Lower leg skin (tissue), 4 donors: ENCODE data around the gene C6orf118. TPM values are rescaled to one million over a fixed set of nuclear protein-coding genes. Genes with fewer than 3 reads are reported as not detected.

ENCODE experiments used
- DNase-seq, 2 donors: peaks; one replicate each; pipeline ENCODE4 v3.0.0-alpha.2; 2019; ENCODE audit warnings: low spot score in 2 of 2
- H3K4me3 ChIP-seq: fragments of 200-600 bp; sonication (generic); 2 replicates; pipeline ENCODE4 v1.5.1; 2017; ENCODE audit warnings: mild to moderate bottlenecking, low read depth; ENCODE audit not compliant: poor library complexity, severe bottlenecking
- POLR2A ChIP-seq, 2 donors: fragments of 450-650 bp; IDR thresholded peaks; one replicate each; pipeline ENCODE4 v1.6.1; 2016 to 2017; ENCODE audit warnings: antibody characterized with exemption in 2 of 2, mild to moderate bottlenecking in 1 of 2, moderate library complexity in 1 of 2
- WGBS, 2 donors: methylation state at CpG; one replicate each; pipeline ENCODE4 v1.1.5; 2018; 5-methylcytosine and 5-hydroxymethylcytosine counted together
- intact Hi-C: fragments of 100-400 bp; cut with DNase I; formaldehyde crosslinking; loops from one replicate; pipeline ENCODE4 v1.15.0; 2023; ENCODE audit warnings: low total_unique reads
- total RNA-seq, 4 donors: library from RNA; depleted of rRNA; stranded (reverse); fragments of >200 nt; gene quantifications; one replicate each; pipeline ENCODE4 v1.1.0, GENCODE V29; 2016
- TF ChIP-seq, protein P1 (sequence below), 3 donors: fragments of 450-650 bp; IDR thresholded peaks; one replicate each; pipeline ENCODE4 v1.5.1; 2016; ENCODE audit warnings: antibody characterized with exemption in 3 of 3, mild to moderate bottlenecking in 3 of 3, moderate library complexity in 2 of 3

The C6orf118 gene
- total RNA-seq, 4 donors from 2014 or later = not detected

- 72 to 75% methylated on average over 3 of the region's 3 CpGs for WGBS, 2 donors
- H3K4me3 ChIP-seq = no peak overlapping the region
- intact Hi-C loops = no loop called here
- no peak for DNase-seq
- TF ChIP-seq POLR2A (IDR thresholded peaks at IDR 0.05) = no peak
- TF ChIP-seq, protein P1, sequence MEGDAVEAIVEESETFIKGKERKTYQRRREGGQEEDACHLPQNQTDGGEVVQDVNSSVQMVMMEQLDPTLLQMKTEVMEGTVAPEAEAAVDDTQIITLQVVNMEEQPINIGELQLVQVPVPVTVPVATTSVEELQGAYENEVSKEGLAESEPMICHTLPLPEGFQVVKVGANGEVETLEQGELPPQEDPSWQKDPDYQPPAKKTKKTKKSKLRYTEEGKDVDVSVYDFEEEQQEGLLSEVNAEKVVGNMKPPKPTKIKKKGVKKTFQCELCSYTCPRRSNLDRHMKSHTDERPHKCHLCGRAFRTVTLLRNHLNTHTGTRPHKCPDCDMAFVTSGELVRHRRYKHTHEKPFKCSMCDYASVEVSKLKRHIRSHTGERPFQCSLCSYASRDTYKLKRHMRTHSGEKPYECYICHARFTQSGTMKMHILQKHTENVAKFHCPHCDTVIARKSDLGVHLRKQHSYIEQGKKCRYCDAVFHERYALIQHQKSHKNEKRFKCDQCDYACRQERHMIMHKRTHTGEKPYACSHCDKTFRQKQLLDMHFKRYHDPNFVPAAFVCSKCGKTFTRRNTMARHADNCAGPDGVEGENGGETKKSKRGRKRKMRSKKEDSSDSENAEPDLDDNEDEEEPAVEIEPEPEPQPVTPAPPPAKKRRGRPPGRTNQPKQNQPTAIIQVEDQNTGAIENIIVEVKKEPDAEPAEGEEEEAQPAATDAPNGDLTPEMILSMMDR (IDR thresholded peaks at IDR 0.05) = no peak
Measured at GRCh38 chr6:165231177-165231576, 78.2 kb downstream of the C6orf118 start.
